GM19025 (cell line): ENCODE results near the gene DKK1.

ENCODE experiments used
- ATAC-seq: cut with Tn5 transposase; IDR thresholded peaks from one replicate; pipeline ENCODE4 v1.9.1; 2021; ENCODE audit warnings: mild to moderate bottlenecking, low read depth, moderate library complexity; ENCODE audit not compliant: unreplicated experiment

The DKK1 gene

DNA sequence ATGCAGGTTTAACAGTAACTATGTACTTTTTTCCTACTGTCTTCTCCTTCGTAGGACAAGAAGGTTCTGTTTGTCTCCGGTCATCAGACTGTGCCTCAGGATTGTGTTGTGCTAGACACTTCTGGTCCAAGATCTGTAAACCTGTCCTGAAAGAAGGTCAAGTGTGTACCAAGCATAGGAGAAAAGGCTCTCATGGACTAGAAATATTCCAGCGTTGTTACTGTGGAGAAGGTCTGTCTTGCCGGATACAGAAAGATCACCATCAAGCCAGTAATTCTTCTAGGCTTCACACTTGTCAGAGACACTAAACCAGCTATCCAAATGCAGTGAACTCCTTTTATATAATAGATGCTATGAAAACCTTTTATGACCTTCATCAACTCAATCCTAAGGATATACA is 2.4 kb downstream of the DKK1 start:
- no peak for ATAC-seq

DNA sequence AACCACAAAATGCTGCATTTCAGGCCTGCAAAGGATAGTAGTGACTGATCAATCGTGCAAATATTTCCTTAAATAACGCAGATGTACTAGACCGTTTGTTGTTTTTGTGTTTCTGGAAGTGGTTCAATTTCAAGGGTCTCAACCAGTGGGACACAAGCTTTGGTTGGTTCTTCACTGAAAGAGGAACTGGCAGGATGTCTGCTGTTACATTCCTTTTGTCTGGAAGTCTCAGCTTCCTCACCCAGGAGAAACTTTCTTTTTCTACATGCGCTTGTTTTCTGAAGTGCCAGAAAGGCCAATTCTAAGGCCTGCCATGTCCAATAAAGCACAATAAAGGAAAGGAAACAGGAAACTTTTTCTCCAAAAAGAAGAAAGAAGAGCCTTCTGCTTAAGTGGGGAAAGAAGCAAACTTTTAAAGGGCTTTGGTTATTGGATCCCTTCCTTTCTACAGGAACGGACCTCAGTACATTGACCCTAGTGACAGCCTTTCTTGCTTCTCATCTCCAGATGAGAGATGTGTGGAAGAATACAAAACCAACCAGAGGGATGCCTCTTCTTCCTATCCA is 4.1 kb downstream of the DKK1 start:
- no peak for ATAC-seq

DNA sequence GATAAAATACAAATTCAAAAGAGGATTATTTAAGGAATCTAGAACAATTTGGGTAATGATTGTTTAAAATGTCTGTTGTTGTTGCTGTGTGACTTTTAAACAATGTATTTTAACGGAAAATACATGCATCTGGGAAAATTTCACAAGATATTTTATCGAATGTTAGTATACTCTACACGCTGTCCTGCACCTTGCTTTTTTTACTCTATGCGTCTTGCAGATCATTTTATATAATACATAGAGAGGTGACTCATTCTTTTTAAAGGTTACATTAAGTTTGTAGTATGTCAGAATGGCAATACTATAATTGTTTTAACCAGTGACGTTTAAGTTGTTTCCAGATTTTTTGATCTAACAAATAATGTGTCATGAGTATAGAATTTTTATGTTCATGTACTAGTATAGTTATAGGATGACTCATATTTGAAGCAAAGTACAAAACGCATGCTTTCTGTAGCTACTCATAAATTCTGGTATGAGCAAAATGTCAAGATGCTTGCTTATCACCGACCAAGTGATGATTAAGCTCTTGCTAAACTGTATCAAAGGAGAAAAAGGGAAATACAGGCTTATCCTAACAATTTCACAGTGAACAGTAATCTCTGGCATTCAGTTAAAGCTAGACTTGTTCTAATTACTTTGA is 4.9 kb downstream of the DKK1 start:
- ATAC-seq = no peak

DNA sequence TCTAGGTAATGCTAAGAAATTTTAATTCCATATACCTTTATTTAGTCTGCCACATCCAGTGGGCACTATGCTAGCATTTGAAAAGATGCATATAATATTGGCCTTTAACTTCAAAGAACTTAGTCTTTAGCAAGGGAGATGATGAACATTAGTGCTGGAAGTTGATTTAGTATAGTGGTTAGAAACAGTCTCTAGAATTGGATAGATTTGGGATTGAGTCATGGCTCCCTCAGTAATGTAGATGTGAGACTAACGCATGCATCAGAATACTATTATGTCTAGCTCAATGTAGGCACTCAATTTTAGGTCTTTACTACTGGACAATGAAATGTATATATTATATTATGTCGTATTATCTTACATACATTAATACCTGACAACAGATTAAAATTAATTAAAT is 5.8 kb downstream of the DKK1 start:
- ATAC-seq = no peak

DNA sequence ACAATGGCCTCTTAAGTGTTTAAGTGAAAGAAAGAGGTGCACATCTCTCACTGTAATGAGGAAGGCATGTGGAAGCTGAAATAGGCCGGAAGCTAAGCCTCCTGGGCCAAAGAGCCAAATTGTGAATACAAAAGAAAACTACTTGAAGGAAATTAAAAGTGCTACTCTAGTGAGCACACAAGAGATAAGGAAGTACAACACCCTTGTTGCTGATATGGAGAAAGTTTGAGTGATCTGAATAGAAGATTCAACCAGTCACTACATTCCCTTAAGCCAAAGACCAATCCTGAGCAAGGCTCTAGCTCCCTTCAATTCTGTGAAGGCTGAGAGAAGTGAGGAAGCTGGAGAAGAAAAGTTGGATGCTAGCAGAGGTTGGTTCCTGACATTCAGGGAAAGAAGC is 8.2 kb downstream of the DKK1 start:
- ATAC-seq = no peak

DNA sequence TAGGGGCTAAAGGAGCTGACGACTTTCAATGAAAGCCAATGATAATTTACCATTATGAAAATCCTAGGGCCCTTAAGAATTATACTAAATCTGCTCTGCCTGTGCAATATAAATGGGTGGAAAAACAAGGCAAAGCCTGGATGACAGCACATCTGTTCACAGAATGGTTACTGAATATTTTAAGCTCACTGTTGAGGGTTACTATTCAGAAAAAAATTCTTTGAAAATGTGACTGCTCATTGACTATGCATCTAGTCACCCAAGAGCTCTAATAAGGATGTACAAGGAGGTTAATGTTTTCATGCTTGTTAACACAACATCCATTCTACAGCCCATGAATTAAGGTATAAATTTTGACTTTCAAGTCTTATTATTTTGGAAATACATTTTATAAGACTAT is 8.9 kb downstream of the DKK1 start:
- ATAC-seq = no peak

DNA sequence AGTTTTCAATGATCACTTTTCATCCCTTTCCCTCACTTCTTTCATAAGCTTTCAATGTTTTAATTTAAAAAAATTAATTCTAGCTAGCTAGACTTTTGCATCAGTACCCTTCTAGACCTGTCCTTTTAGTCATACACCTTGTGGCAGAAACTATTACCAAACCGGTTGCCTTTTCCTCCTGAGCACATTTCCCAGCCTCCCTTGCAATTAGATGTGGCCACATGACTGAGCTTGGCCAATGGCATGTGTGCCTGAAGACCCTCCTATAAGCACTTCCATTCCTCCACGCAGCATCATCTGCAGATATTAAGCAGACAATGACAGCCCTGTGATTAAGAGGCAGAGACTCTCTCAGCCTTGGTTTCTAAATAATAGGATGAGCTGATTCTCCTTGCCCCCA is 12.3 kb downstream of the DKK1 start:
- ATAC-seq = no peak

DNA sequence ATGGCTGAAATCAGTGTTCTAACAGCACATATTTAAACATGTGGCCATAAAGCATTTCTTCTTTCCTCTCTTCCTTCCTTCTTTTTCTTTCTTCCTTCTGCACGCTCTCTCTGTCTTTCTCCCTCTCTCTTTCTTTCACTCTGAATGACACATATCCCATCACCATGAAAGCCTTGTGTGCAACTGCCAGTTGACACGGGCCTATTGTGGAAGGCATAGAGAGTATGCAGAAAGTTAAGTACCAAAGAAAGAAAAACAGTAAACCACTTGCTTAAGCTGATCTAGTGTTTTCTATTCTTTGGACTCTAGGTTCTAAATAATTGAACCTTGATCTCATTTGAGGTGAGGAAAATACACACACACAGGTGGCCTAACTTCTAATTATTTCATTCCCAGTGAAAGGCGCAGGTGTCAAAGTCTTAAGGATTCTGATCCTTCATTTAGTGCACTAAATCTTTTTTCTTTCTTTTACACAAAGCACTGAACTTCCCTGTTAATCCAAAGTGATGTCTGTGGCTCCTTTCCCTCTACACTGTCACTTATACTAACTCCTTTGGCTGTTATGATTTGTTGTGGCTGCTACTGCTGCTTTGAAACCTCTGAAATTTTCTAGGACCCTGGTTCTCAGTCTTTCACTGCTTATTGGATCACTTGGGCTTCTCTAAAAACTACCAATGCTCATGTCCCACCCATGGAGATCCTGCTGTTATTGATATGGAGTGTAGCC is 17.7 kb downstream of the DKK1 start:
- no peak for ATAC-seq

DNA sequence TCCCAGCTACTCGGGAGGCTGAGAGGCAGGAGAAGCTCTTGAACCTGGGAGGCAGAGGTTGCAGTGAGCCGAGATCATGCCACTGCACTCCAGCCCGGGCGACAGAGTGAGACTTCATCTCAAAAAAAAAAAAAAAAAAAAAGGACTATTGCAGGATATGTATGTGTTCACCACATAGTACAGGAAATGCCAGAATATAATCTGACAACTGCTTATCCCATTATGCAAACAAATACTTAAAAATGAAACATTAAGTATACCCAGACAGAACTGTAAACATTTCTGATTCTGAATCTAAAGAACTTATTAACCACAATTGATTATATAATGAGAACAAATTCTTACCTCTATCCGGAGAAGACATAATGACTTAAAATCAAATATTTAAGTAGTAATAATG is 18.7 kb downstream of the DKK1 start:
- no peak for ATAC-seq

DNA sequence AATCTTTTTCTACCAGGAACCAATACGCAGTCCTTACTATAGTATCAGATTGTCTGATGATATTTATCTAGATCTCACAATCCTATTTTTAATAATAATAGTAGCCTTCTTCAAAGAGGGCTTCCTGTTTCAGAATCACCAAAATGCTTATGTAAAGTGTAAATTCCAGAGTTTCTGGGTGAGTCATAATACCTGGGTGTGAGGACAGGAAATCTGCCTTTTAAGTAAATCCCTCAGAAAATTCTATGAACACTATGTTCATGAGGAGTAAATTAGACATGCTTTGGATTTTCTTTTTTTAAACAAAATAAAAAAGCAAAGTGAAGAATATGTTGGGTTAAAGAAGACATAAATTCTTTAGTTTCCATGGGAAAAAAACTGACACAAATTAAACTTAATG is 20.5 kb downstream of the DKK1 start:
- no peak for ATAC-seq

DNA sequence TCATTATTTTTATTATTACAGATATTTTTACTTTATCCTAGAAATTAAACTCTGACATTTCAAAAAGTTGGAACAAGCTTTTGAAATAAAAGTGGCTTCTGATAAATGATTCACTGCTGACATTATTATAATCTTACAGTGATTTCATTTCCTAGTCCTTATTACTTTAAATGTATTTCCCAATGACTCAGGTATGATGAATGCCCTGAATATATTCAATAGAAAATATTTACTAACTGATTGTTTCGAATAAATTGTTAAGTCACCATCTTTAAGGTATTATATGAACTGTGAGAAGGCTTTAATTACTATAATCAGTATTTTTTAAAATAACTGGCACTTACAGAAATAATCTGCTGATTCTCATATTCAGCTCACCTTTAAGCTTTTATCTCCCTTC is 21.6 kb downstream of the DKK1 start:
- no peak for ATAC-seq

DNA sequence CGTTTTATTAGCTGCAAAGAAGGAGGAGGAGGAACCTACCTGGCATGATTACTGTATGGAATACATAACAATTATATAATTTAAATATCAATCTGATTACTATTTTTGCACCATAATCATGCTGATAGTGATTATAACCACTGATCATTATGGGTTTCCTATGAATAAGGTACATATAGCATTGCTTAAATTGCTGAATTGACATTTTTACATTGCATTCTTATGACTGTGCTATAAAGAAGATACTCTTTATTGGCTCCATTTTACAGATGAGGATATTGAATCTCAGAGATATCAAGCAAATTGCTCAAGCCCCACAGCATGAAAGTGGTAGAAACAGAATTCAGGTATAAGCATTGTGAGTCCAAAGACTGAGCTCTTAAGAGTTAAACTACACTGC is 23.1 kb downstream of the DKK1 start:
- no peak for ATAC-seq

DNA sequence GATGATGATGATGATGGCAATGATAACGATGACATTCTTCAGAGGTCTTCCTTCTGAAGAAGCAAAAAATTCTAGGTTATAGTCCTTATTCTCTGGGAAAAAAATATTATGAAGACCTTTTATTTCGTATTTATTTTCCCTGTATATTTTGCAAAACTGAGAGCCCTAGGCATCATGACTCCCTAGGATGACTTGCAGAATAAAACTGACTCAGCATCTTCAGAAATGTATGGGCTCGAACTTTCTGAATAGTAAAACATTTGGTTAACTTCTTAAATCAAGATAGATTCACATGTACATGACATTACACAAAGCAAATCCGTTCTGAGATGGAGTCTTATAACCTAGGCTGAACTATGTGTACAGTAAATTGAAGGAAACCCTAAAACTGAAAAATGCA is 29.4 kb downstream of the DKK1 start:
- ATAC-seq = no peak

DNA sequence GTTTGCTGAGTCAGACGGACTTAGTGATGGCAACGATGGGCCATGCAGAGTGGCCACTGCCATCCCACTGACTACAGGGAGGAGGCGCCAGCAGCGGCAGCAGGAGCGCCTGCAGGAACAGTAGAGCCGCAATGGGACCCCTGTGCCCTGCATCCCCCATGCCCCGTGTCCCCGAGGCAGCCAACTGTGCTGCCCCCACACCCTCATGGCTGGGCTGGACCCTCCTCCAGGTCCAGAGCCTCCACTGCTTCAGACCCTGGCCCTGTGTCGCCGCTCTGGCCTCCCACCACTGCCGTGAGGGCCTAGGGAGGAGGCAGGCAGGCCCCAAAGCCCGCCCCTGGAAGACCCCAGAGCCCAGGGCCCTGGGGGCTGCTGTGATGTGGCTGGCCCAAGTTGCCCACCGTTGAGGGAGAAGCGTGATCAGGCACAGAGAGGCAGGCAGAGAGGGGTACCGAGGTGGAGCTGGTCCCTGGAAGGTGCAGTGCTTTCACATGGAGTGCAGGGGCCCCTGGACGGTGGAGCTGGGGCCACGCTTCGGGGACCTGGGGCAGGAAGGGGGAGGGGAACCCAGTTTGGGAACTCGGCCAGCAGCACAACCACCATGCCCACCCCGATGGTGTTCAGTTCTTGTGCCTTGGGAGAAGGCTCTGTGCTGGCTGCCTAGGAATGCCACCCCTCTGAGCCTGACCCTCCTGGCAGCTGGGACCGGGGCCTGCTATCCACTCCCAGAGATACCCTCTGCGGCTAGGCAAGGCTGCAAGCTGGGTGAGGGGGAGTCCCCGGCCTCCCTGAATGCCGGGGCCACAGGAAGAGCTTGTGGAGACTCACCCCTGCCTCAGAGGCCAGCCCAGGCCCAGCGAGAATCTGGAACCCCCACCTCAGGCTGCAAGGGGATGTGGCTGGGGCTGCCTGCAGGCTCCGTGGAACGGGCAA is 32.6 kb downstream of the DKK1 start:
- no peak for ATAC-seq

DNA sequence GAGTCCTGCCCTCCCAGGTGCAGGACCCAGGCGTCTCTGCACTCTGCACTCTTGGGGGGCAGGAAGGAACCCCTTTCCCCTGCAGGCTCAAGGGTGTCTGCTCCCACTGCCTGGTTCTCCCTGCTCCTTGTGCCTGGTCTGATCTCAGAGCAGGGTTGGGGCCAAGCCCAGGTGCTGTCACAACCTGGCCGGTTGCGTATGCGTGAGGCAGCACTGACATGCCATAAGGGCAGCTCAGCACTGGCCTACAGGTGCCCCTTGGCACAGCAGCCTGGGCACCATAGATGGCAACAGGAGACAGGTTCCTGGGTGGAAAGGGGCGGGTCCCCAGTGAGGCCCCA is 33.2 kb downstream of the DKK1 start:
- ATAC-seq = no peak

DNA sequence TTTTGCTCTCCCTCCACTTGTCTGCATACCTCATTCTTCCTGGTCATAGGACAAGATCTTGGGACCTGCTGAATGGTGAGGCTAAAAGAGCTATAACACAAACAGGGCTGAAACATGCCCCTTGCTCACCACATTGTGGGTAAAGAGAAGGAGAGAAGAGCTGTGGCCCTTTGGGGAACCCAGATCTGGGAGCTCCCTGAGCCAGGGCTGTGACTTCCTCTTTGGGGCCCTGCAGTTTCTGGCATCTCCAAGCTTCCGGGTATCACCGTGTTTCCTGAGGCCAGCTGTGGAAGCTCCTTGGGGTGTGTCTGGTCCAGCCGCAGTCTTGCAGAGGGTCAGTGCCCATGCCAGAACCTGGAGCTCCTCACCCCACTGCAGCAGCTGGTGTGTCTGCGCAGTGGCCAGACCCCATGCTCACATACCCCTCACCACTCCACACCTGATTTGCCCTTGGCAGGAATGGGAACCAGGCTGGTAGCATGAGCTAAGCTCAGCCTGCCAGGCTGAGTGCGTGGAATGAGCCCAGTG is 34.0 kb downstream of the DKK1 start:
- ATAC-seq = no peak

DNA sequence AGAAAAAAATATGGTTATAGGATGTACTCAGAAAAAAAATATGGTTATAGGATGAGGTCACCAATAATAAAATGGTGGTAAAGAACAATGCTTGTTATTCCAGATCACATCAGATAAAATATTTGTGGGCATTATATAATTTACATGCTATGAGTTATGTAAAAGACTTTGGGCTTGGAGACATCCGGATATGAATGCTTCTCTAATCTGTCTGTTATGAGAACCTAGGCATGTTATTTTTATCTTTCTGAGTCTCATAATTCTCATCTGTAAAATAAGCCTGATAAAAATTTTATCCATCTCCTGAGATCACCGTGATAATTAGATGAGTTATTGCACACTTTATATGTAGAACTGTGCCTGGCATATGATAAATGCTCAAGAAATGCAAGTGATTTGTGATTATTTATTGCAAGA is 37.8 kb downstream of the DKK1 start:
- no peak for ATAC-seq

DNA sequence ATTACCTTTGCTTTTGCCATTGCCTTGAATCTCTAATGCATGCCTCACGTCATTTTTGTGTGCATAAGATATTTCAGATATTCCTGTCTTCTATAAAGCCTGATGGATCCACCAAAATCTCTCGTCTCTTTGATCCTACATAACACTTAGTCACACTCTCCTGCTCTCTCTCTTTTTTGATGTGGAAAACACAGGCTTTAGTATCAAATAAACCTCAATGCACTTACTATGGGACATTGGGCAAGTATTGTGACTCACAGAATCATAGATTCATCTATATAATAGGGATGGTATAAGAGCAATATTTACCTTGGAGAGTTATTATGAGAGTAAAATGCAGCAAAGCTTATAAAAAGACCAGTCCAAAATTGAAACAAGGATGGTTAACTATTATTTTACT is 39.1 kb downstream of the DKK1 start:
- ATAC-seq = no peak

DNA sequence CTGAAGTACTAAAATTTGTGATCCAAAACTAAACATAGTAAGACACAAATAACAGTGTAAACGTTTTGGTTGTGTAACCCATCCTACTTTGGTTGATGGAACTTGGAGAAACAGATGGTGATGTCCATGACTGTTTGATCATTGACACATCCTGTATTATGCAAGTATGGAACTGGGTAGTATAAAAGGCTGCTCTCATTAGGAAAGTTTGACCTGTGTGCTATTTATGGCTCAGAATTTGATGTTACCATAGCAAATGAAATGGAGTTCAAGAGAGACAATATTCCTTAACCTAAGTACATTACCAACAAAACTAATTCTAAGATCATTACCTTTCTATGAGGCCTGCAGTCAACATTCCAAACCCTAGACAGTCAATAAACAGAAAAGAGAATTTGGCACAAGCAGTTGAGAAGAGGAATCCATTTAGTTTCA is 39.9 kb downstream of the DKK1 start:
- ATAC-seq = no peak

DNA sequence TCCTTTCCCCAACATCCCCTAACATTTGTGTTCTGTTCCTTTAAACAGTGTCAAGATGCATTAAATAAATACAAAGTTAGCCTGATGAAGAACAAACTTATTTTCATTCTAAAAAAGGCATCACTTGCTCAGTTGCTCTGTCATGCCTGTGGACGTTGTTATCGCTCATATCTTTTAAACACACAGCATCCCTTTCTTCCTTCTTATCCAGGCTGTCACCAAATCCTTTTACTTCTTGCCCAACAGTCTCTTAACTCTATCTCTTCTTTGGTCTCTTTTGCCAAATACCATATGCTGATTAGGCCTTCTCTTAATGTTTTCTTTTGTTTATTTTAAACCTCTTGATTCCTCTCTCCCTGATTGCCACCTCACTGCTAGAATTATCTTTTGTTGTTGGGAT is 43.9 kb downstream of the DKK1 start:
- no peak for ATAC-seq

DNA sequence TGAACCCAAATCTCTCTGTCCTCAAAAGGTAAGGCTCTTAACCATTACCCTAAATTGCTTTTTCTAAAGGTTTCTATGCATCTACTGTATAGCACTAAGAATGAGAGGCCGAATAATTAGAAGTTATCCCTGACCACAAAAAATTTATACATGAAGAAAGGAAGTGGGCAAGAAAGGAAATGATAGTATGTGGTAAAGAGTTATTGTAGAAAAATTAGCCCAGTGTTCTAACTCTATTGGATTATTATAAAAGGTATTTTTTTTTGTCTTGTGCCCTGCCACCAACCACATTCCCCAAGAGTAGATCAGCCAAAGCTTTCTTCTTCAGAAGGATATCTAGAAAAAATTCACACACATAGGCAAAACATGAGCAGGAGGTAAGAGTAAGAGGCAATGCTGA is 45.4 kb downstream of the DKK1 start:
- ATAC-seq = no peak
